Measurements from ENCODE around the gene B3GAT2.

B3GAT2 gene

GRCh38 chr6:70839286-70840266 is 117.3 kb downstream of the B3GAT2 start:
- no peak for DNase-seq

- no peak for DNase-seq
Measured at GRCh38 chr6:70838907-70839285, 118.0 kb downstream of the B3GAT2 start.

GRCh38 chr6:70834520-70834919 is 122.3 kb downstream of the B3GAT2 start:
- DNase-seq: no peak

- no peak for DNase-seq
Measured at GRCh38 chr6:70831427-70831826, 125.4 kb downstream of the B3GAT2 start.

GRCh38 chr6:70823651-70824050 is 133.2 kb downstream of the B3GAT2 start:
- DNase-seq: no peak

DNA sequence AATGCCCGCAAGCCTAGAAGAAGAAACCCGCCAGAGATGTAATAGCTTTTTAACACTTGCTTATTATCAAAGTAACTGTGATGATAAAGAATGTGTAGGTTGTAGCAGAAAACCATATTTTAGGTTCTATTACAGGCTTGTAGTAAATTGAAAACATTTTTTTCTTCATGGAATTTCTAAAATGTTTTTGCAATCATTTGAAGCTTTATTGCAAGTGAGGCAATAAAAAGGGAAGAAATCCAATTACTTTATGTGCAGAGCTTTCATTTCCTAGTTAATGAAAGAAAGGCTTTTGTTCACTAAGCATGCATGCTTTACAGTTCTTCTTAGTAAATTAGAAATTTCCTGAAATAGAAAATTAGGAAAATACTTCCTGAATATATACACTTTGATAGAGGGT is 135.1 kb downstream of the B3GAT2 start:
- DNase-seq: no peak

DNA sequence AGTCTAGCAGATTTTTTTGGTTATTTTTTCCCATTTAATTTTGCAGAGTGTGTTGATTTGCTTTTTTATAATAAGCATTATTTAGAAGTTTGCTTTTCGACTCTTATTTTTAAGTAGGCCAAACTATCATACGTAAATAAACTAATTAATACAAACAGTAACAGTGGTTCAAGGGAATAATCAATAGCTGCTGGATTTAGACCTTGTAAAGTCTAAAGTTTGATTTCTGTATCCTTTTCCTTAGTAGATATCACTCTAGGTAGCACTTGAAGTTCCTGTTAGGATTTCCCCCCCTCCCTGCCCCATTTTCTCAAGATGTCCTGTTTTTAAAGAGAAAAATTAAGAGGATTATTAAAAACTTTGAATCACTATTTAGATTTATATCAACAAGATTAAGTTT is 136.1 kb downstream of the B3GAT2 start:
- no peak for DNase-seq

GRCh38 chr6:70819646-70820045 is 137.2 kb downstream of the B3GAT2 start:
- no peak for DNase-seq

GRCh38 chr6:70813885-70814284 is 143.0 kb downstream of the B3GAT2 start:
- no peak for DNase-seq

GRCh38 chr6:70811788-70812187 is 145.1 kb downstream of the B3GAT2 start:
- no peak for DNase-seq

All from activated CD4-positive, CD25-positive, alpha-beta regulatory T cell treated with anti-CD3 and anti-CD28 coated beads, Interleukin-2, amount 50 U/mL, for 72 hours (primary cell).